ENCODE data around the gene ACAP3.
"Not testable (repeated sequence)": the region's sequence is repeated elsewhere in the genome, so short reads cannot be mapped to it uniquely, and the experiment has no call there.

Gene ACAP3

DNA sequence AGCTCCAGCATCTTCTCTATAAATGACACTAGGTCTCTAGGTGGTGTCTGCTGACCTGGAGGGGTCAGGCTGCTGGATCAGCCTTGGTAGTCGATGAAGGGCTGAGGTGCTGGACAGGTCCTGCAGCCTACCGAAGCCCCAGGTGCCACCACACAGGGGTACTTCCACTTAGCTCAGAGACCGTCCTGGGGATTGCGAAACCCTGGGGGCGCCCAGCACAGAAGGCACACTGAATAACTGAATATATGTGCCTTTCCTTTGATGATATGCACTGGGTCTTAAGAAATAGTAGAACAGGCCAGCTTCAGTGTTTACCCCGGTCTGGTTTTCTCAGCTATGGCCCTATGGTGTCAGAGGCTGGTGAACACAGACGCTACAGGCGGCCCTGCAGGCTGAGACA is 45.0 kb downstream of the ACAP3 start:
- DNase-seq (ENCODE audit: low spot score), result no peak

DNA sequence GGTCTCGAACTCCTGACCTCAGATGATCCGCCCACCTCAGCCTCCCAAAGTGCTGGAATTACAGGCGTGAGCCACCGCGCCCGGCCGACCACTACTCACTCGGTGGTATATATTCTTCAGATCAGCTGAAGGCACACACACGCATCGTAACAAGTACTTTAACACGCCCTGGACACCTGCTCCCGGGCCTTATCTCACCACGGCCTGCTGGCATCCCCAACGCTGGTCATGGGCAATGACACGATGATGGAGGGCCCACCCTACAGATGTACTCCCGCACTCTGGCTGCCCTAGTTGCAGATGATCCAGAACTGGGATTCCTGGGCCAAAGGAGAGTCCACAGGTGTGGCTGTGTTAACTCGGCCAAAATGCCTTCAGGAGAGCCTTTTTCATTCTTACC is 45.7 kb downstream of the ACAP3 start:
- no peak for DNase-seq (ENCODE audit: low spot score)

DNA sequence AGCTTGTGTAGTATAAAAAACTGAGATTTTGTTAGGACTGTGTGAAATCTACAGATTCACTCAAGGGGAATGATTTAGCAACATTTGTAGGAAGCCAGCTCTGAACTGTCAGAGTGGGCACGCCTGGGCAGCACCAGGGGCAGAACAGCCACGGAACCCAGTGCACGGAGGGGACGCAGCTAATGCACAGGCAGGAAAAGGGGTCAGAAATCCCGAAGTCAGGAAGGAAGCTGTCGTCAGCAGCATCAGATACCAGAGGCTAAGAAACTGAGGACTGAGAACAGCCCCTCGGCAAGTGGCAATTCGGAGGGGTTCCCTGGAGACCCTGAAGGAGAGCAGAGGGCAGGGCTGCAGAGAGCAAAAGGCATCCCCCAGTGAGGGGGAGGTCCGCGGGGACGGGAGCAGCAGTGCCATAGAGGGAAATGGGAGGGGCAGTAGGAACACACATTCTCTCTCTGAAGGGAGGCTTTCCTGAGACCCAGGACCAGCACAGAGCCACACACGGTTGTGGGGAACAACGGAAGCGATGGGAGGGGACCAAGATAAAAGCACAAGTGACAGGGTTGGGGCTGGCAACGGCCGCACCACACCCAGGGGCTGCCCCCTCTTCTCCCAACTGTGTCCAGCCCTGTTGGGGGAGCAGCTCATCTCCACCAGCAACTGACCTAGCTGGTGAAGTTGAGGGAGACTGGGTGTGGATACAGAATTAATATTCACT is 46.7 kb downstream of the ACAP3 start:
- no peak for DNase-seq (ENCODE audit: low spot score)

DNA sequence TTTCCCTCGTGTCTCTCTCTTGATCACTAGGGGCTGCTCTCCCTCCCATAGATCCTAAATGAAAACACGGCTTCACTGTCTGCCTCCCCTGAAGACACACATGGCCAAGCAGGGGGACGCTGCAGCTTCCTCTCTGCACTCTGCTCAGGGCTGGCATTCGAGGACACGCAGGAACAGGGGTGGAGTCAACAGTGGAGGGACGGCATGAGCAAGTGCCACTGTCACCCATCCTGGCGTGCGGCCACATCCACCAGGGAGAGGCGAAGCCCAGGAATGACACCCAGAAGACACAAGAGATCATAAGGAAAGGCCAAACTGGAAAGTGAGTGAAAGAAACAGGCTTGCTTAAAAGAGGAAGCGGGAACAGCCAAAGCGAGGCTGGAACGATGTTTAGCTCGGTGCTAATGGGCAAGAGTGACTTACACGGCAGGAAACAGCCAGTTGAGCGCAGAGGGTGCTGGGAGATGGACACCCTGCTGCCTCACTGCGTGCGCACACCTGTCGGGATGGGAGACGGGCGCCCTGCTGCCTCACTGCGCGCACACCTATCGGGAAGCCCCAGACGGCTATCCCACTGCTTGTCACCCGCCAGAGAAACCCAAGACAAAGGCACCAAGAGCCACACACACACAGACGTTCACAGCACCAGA is 47.7 kb downstream of the ACAP3 start:
- DNase-seq (ENCODE audit: low spot score), result no peak

DNA sequence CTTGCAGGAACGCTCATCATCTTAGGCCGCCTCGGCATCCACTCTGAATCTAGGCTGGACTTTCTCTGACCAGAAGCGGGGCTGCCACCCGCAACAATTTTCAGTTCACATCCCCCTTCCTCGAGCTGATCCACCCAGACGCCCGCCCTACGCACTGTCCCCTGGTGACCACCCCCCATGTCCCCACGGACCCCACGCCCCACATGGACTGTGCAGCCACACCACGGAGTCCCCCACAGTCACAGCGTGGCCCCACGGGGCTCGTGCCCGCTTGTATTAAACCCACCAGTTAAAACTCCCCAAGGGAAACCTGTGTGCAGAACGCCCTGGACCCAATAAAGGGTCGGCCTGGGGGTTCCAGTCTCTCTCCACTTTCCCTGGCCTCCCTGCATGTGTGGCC is 48.2 kb downstream of the ACAP3 start:
- no peak for DNase-seq (ENCODE audit: low spot score)

DNA sequence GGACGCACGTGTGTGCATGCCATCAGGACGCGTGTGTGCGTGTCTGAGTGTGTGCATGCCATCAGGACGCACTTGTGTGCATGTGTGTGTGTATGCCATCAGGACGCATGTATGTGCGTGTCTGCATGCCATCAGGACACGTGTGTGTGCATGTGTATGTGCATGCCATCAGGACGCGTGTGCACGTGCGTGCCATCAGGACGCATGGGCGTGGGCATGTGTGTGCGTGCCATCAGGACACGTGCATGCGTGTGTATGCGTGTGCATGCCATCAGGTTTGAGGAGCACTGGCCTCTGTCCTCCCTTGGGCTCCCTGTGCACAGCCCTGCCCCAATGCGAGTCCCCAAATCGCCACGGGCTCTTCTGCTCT is 48.6 kb downstream of the ACAP3 start:
- no peak for DNase-seq (ENCODE audit: low spot score)

DNA sequence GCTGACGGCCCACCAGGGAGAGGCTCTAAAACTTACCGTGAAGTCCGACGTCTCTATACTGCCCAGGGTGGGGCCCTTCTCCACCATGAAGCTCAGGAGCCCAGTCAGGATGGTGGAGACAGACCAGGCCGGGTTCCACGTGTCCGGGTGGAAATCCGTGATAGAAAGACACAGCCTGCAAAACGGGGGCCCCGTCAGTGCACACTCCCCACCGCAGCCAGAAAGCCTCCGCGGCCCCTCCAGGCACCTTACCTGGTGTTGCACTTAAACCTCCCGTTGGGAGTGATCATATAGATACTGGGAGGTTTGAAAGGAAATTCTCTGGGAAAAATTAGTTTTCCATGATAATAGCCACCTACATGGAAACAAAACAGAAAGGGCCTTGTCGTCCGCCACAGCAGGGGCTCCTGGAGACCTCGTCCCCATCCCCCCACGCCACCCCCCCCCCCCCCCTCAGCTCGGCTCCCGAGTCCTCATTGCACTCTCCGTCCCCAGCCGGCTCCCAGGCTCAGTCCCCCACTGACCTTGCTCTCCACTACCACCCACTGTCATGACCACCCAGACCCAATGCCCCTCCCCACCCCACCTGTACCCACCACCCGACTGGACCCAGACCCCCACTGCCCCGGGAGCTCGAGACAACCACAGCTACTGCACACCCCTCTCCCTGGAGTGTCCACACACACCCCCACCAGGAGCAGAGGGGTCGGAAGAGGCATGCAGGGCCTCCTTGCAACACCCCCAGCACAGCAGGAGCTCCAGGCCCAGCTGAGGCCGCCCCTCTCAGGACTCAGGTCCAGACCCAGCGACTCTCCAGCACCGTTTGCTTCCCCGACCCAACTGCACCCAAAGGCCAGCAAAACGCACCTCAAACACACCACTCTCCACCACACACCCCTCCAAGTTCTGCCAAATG is 50.5 kb downstream of the ACAP3 start:
- no peak for DNase-seq (ENCODE audit: low spot score)

DNA sequence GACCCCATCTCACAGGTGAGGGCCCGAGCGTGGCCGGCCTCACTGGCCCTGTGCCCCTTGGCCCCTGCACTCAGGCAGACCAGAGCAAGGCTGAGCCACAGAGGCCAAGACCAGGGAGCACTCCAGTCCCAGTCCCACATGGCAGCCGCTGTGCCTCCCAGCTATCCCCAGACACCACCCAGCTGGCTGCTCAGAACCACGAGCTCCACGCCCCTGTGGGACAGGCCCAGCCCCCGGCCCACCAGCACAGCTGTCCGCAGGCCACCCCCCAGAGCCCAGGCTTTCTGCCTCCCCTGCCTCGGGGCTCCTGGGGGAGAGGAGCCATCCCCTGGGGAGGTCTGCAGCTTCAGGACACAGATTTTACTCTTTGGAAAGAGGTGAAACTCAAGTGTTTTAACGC is 52.1 kb downstream of the ACAP3 start:
- DNase-seq (ENCODE audit: low spot score), result no peak

DNA sequence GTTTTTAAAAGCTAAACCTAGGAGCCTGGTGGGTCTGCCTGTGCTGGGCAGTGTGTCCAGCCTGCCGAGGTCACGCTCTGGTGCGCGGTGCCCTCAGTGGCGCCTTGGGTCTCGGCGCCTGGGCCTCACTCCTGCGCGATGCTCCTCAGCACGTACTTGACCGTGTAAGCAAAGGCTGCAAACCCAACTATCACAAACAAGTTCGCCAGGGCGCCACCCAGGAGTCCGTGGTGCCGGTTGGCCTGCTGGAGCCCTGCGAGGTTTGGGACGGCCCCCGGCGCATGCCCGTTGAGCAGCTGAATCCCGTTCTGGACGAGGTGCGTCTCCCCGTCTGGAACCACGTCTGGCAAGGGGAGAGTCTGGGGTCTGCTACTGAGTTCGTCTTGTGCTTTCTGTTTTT is 52.7 kb downstream of the ACAP3 start:
- DNase-seq (ENCODE audit: low spot score), result no peak

DNA sequence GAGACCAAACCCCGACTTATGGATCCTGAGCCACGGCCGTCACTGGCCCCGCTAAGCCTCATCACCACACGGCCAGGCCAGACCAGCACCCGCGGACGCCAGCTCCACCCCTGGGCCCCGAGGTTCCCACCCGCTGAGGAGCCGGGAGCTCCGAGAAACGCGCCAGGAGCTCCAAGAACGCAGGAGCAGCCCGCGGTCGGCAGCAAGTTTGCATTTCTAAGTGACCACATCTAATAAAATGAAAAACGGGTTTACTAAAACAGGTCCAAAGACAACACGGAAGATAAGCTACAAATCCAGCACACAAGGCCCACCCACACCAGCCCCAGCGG is 53.1 kb downstream of the ACAP3 start:
- no peak for DNase-seq (ENCODE audit: low spot score)

DNA sequence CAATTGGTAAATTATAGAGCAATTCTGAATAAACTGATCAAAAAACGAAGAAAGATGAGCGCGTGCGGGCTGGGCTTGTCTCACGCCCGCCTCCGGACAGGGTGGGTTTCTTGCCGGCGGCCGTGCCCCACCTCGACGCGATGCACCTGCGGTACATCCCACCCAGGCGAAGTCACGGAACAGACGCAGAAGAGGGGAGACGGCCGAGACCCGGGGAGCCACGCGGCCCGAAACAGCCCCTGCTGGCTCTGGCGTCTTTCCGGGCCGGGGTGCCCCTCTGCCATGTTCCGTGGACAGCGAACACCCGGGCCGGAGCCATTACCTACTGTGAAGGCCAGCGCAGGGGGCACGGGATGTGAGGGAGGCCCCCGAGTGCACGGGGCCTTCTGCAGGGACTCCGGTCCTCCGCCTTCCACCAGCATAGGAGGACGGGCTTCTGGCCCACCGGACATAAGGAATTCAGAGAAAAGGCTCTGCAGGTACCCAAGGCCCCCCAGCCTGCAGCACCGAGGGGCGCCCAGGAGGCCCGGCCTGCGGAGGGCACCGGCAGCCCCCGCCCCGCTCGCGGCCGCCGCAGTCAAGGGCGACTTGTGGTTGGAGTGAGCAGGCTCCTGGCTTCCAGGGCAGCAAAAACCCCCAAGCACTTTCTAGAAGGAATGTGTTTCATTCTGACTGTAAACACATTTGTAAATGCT is 53.6 kb downstream of the ACAP3 start:
- DNase-seq (ENCODE audit: low spot score), result no peak

DNA sequence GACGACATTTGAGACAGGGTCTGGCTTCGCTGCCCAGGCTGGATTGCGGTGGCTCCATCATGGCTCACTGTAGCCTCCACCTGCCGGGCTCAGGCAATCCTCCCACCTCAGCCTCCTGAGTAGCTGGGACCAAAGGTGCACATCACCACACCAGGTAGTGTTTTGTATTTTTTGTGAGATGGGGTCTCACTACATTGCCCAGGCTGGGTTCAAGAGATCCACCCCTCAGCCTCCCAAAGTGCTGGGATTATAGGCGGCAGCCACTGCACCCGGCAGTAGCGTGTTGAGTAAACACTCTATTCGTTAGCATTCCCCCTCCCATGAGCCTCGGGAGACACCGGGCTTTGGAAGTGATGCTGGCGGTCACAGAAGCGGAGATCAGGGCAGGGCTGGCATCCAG is 54.4 kb downstream of the ACAP3 start:
- no peak for DNase-seq (ENCODE audit: low spot score)

DNA sequence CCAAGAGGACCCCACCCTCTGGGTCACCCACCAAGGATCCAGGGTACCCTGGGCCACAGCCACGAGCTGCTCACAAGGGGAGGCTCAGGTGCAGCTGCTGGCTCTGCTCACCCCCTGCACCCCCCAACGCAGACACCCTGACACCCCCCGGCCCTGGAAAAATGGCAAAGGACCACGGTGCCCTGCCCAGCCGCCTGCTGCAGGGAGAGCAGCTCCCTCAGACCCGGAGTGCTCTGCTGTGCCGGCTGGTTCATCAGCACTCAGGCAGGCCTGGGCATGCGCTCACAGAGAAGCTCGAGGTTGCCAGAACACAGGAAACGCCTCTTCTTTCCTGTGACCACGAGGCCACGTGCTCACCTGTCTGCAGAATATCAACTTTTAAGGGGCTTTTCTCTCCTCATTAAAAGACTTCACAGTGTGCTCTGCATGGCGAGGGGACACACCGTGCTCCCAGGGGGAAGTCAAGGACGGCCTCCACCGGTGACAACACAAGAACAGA is 56.9 kb downstream of the ACAP3 start:
- DNase-seq (ENCODE audit: low spot score), result no peak

DNA sequence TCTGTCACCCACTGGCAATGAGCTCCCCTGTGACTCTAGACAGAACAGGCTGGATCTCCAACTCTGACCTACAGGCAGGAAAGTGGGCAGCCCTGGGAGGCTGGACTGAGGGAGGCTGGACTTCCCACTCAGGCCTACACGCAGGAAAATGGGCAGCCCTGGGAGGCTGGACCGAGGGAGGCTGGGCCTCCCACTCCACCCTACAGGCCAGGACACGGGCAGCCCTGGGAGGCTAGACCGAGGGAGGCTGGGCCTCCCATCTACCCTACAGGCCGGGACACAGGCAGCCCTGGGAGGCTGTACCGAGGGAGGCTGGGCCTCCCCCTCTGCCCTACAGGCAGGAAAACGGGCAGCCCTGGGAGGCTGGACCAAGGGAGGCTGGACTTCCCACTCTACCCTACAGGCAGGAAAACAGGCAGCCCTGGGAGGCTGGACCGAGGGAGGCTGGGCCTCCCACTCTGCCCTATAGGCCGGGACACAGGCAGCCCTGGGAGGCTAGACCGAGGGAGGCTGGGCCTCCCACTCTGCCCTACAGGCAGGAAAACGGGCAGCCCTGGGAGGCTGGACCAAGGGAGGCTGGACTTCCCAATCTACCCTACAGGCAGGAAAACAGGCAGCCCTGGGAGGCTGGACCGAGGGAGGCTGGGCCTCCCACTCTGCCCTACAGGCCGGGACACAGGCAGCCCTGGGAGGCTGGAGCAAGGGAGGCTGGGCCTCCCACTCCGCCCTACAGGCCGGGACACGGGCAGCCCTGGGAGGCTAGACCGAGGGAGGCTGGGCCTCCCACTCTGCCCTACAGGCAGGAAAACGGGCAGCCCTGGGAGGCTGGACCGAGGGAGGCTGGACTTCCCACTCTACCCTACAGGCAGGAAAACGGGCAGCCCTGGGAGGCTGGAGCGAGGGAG is 59.5 kb downstream of the ACAP3 start:
- DNase-seq (ENCODE audit: low spot score), result not testable (repeated sequence)

DNA sequence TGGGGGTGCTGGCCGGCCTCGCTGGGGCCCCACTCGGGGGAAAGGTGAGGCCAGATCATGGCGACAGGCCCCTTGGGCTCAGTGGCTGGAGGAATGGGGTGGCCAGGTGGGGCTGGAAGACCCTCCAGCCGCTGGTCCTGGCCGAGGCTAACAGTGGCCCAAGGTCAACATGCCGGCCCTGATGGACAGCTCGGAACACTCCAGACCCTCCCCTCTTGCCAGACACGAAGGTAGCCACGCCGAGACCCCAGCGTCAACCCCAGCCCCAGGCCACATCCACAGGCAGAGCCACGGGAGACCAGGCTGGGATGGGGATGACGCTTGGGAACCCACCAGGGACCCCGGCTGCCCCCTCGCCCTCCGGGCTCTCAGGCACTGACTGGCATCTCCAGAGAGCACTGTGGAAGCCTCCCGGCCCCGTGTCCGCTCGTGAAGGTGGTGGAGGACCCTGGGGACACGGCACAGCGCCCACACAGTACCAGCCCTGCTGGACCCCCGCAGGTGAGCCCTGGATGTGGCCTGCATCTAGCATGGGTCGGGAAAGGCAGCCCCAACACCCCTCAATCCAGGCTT is 60.3 kb downstream of the ACAP3 start:
- no peak for DNase-seq (ENCODE audit: low spot score)

DNA sequence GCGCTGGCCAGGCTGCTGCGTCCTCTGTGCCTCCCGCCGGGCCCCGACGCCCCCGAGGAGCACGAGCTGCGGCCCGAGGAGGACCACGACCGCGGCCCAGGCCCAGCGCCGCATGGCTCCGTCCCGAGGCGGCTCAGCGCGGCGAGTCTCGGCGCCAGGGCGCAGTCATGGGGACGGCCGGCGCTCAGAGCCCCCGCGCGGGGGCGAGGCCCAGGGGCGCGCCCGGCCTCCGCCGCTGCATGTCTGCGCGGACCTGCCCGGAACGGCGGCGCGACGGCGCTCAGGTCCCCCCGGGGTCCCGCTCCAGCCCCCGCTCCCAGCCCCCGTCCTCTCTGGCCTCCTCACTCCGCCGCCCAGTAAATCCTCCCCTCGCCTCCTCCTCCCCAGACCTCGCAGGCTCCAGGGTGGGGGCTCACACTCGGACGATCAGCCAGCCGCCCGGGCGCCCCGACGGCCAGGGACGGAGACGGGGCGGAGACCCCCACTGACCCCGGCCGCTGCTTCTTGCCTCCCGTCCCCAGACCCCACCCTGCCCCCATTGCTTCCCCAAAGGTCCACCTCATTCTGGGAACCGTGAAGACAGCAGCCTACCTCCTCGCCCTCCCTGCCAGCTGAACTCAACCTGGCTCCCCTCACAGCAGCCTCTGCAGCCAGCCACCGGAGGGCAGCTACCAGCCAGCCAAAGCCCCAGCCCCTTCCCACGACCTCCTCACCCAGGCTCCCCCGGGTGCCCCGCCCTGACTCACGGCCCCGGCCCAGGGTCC is 61.0 kb downstream of the ACAP3 start, which contains the start of gene C1QTNF12:
Gene C1QTNF12, minus strand, starts transcription at position 146 of the 764 bp plus-strand sequence. Its CDS starts 32 bp downstream, at position 114.
- no peak for DNase-seq (ENCODE audit: low spot score)

DNA sequence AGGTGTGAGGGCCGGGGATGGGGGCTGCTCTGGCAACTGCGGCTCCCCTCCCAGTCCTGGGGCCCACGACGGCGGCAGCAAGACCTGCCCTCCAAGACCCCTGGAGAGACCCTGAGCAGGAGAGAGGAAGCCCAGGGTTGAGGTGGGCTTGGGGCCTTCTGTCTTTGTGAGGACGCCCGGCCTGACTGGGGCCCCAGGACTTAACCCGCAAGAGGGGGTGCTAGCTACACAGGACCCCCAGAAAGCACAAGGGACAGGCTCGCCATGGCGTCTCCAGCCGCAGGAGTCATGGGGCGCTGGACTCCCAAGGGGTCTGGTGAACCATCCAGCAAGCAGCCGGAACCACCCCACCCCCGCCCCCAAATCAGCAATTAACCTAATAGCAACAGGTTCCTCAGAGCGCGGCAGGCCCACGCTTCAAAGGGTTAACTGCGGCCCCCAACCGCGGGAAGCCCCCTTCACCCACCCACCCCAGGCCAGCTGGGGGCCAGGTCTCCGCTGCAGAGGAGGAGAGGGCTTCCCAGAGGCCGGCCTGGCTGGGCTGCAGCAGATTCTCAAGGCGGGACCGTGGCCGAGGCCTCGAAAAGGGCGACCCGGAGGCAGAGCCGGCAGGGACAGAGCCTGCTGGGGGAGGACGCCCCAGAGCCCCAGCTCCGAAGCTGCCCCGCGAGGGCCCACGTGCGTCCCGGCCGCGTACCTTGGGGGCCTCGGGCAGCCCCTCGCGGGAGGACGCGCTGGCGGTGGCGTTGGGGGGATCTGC is 61.7 kb downstream of the ACAP3 start:
- no peak for DNase-seq (ENCODE audit: low spot score)

DNA sequence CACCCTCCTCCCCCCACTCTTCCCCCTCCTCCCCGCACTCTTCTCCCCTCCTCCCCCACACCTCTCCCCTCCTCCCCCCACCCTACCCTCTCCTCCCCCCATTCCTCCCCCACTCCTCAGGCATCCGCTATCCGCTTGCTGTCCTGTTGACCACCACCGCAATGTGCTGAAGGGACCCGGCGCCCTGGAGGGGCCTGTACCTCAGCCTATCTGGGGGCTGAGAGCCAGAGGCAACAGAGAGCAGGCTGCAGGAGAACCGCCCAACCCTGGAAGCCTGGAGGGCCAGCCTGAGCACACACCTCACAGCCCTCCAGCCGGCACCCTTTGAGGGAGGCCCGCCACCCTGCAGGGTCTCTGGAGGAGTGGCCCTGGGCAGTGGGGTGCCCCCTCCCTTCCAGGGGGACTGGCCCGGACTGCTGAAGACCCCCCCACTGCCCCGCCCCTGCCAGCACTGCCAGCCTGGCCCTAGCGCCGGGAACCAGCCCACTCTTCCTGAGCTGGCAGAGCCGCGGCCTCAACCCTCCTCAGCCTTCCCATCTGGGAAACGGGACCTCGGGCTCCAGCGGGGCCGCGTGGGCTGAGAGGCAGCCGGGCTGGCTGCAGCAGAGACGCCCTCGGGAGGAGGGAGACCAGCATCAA is 62.4 kb downstream of the ACAP3 start:
- no peak for DNase-seq (ENCODE audit: low spot score)

Measured in D341Med (cell line).